HG03342 (cell line): Measurements from ENCODE around the gene SPRR3.

Experiments used
- ATAC-seq: cut with Tn5 transposase; IDR thresholded peaks from one replicate; pipeline ENCODE4 v1.9.1; 2021; ENCODE audit warnings: mild to moderate bottlenecking, moderate library complexity; ENCODE audit not compliant: unreplicated experiment

SPRR3 gene

GRCh38 chr1:153040950-153041631 is 39.5 kb downstream of the SPRR3 start, which contains the start of gene SPRR2D:
Gene SPRR2D, minus strand, starts transcription at chr1:153041120. Its CDS starts 774 bp downstream, at chr1:153040346.
- no peak for ATAC-seq

GRCh38 chr1:153049211-153049610 is 47.7 kb downstream of the SPRR3 start:
- ATAC-seq, result no peak
